Mesothelial cell of epicardium (in vitro differentiated cells): ENCODE results near the gene TRAPPC10. TPM values are rescaled to one million over a fixed set of nuclear protein-coding genes. Genes with fewer than 3 reads are reported as not detected.

ENCODE experiments used
- DNase-seq, 2 experiments: peaks; one replicate each; pipeline ENCODE4 v3.0.0; 2021; ENCODE audit warnings: low spot score in 2 of 2; ENCODE audit not compliant: unreplicated experiment in 2 of 2
- H3K27ac Mint-ChIP-seq: 2 replicates; pipeline ENCODE4 v1.8.0; 2021; ENCODE audit warnings: mixed read lengths
- H3K27me3 Mint-ChIP-seq: 2 replicates; pipeline ENCODE4 v1.8.0; 2021; ENCODE audit warnings: low read depth, mixed read lengths
- H3K36me3 Mint-ChIP-seq: 2 replicates; pipeline ENCODE4 v1.8.0; 2021; ENCODE audit warnings: mixed read lengths
- H3K4me1 Mint-ChIP-seq: 2 replicates; pipeline ENCODE4 v1.8.0; 2021; ENCODE audit warnings: mixed read lengths
- H3K4me3 Mint-ChIP-seq: 2 replicates; pipeline ENCODE4 v1.8.0; 2021; ENCODE audit warnings: mild to moderate bottlenecking, moderate library complexity, mixed read lengths
- H3K9me3 Mint-ChIP-seq: 2 replicates; pipeline ENCODE4 v1.8.0; 2021; ENCODE audit warnings: mixed read lengths
- total RNA-seq: library from RNA; stranded (reverse); gene quantifications from 3 replicates; pipeline ENCODE4 v1.2.1, GENCODE V29; 2021
- TF ChIP-seq, protein P1 (sequence below): fragments of 200-600 bp; sonication (generic); IDR thresholded peaks from one replicate; pipeline ENCODE4 v1.5.0; 2021; ENCODE audit warnings: antibody characterized with exemption; ENCODE audit not compliant: unreplicated experiment

Gene TRAPPC10
- total RNA-seq, 1 donor from 2014 or later: 34.5 TPM

- no peaks in the 10 kb centered on the region for H3K27me3 Mint-ChIP-seq
- no peak for DNase-seq
- no peak overlapping the region for H3K27ac Mint-ChIP-seq
- H3K4me3 Mint-ChIP-seq: no peak overlapping the region
- H3K9me3 Mint-ChIP-seq: no peaks in the 10 kb centered on the region
- TF ChIP-seq, protein P1, sequence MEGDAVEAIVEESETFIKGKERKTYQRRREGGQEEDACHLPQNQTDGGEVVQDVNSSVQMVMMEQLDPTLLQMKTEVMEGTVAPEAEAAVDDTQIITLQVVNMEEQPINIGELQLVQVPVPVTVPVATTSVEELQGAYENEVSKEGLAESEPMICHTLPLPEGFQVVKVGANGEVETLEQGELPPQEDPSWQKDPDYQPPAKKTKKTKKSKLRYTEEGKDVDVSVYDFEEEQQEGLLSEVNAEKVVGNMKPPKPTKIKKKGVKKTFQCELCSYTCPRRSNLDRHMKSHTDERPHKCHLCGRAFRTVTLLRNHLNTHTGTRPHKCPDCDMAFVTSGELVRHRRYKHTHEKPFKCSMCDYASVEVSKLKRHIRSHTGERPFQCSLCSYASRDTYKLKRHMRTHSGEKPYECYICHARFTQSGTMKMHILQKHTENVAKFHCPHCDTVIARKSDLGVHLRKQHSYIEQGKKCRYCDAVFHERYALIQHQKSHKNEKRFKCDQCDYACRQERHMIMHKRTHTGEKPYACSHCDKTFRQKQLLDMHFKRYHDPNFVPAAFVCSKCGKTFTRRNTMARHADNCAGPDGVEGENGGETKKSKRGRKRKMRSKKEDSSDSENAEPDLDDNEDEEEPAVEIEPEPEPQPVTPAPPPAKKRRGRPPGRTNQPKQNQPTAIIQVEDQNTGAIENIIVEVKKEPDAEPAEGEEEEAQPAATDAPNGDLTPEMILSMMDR: no peak
- H3K4me1 Mint-ChIP-seq: peaks cover 8% of the 10 kb centered on the region
- H3K36me3 Mint-ChIP-seq: no peaks in the 10 kb centered on the region
These were observed 7.5 kb downstream of the TRAPPC10 start for GRCh38 chr21:44019568-44019958.

- Mint-ChIP-seq H3K4me1 (peaks cover 11% of the 10 kb centered on the region), H3K36me3 (no peaks in the 10 kb centered on the region), H3K4me3 (no peak overlapping the region)
These were observed 8.4 kb downstream of the TRAPPC10 start for GRCh38 chr21:44020551-44020950.

GRCh38 chr21:44021064-44021463 is 9.0 kb downstream of the TRAPPC10 start:
- no peak overlapping the region for H3K4me3 Mint-ChIP-seq
- peak overlapping the region; percentile 66 for H3K27ac Mint-ChIP-seq
- TF ChIP-seq, protein P1: no peak
- H3K4me1 Mint-ChIP-seq: peaks cover 16% of the 10 kb centered on the region
- no peaks in the 10 kb centered on the region for H3K27me3 Mint-ChIP-seq
- H3K36me3 Mint-ChIP-seq: no peaks in the 10 kb centered on the region
- DNase-seq: no peak
- H3K9me3 Mint-ChIP-seq: no peaks in the 10 kb centered on the region

More at GRCh38 chr21:44020551-44020950, 8.4 kb downstream of the TRAPPC10 start:
- Mint-ChIP-seq H3K27ac (no peak overlapping the region), H3K27me3 (no peaks in the 10 kb centered on the region), H3K9me3 (no peaks in the 10 kb centered on the region)
- DNase-seq: no peak
- TF ChIP-seq, protein P1: no peak

DNA sequence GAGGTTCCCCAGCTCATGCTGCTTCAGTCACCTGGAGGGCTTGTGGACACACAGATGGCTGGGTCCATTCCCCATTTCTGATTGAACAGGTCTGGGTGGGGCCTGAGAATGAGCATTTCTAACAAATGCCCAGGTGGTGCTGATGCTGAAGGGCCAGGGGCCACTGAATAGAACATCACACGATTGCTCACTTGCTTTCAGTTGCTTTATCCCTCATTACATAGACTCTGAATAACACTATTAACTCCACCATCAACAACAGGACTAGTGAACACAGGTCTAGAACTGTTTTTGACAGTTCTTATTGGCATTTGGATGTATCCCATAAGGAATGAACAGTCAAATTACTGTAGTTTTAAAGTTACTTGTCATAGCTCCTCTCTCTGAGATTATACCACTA is 12.1 kb downstream of the TRAPPC10 start:
- Mint-ChIP-seq H3K27me3 (no peaks in the 10 kb centered on the region), H3K9me3 (peaks cover 5% of the 10 kb centered on the region), H3K4me3 (no peak overlapping the region), H3K36me3 (no peaks in the 10 kb centered on the region), H3K4me1 (peaks cover 16% of the 10 kb centered on the region), H3K27ac (no peak overlapping the region)
- TF ChIP-seq, protein P1: no peak
- no peak for DNase-seq

GRCh38 chr21:44024887-44025353 is 12.8 kb downstream of the TRAPPC10 start:
- Mint-ChIP-seq H3K4me1 (peaks cover 16% of the 10 kb centered on the region), H3K36me3 (no peaks in the 10 kb centered on the region), H3K4me3 (no peak overlapping the region), H3K27me3 (no peaks in the 10 kb centered on the region), H3K9me3 (peaks cover 5% of the 10 kb centered on the region), H3K27ac (peak overlapping the region; percentile 85)
- TF ChIP-seq, protein P1: no peak
- no peak for DNase-seq
